Smooth muscle cell (in vitro differentiated cells): ENCODE measurements around the gene RAD51C. TPM values are rescaled to one million over a fixed set of nuclear protein-coding genes. Genes with fewer than 3 reads are reported as not detected.

Experiments used
- DNase-seq: peaks from one replicate; lab custom pipeline; 2025; ENCODE audit not compliant: unreplicated experiment; lab: John Stamatoyannopoulos, UW
- H2AFZ ChIP-seq: fragments of 200-600 bp; sonication (generic); 2 replicates; pipeline ENCODE4 v1.6.0; 2016; ENCODE audit warnings: antibody characterized with exemption, low read depth, mild to moderate bottlenecking
- H3F3A ChIP-seq: fragments of 200-600 bp; sonication (generic); 2 replicates; pipeline ENCODE4 v1.6.0; 2017; ENCODE audit warnings: antibody characterized with exemption, low read depth
- H3K27ac ChIP-seq: fragments of 200-600 bp; sonication (generic); 2 replicates; pipeline ENCODE4 v1.5.1; 2016; ENCODE audit warnings: low read depth, mild to moderate bottlenecking
- H3K27me3 ChIP-seq: fragments of 200-600 bp; sonication (generic); 2 replicates; pipeline ENCODE4 v1.6.1; 2016; ENCODE audit warnings: low read depth, mild to moderate bottlenecking
- H3K36me3 ChIP-seq: fragments of 200-600 bp; sonication (generic); 2 replicates; pipeline ENCODE4 v1.5.1; 2016; ENCODE audit warnings: low read depth
- H3K4me1 ChIP-seq: fragments of 200-600 bp; sonication (generic); 2 replicates; pipeline ENCODE4 v1.5.1; 2016; ENCODE audit warnings: low read depth
- H3K4me2 ChIP-seq: fragments of 200-600 bp; sonication (generic); 2 replicates; pipeline ENCODE4 v1.6.0; 2016; ENCODE audit warnings: mild to moderate bottlenecking
- H3K4me3 ChIP-seq: fragments of 200-600 bp; sonication (generic); 2 replicates; pipeline ENCODE4 v1.5.1; 2016; ENCODE audit warnings: mild to moderate bottlenecking
- H3K79me2 ChIP-seq: fragments of 200-600 bp; sonication (generic); 2 replicates; pipeline ENCODE4 v1.6.0; 2016; ENCODE audit warnings: low read depth, mild to moderate bottlenecking
- H3K9ac ChIP-seq: fragments of 200-600 bp; sonication (generic); 2 replicates; pipeline ENCODE4 v1.6.0; 2016; ENCODE audit warnings: low read depth
- H3K9me3 ChIP-seq: fragments of 200-600 bp; sonication (generic); replicated peaks from 2 replicates; pipeline ENCODE4 v1.5.1; 2016; ENCODE audit warnings: low read depth
- H4K20me1 ChIP-seq: fragments of 200-600 bp; sonication (generic); 2 replicates; pipeline ENCODE4 v1.6.0; 2016; ENCODE audit warnings: low read depth
- CTCF ChIP-seq: fragments of 200-600 bp; sonication (generic); IDR thresholded peaks from 2 replicates; pipeline ENCODE4 v1.5.1; 2017; ENCODE audit warnings: borderline replicate concordance, mild to moderate bottlenecking, antibody characterized with exemption; ENCODE audit not compliant: insufficient read depth, poor library complexity, severe bottlenecking
- WGBS: methylation state at CpG from one replicate; pipeline ENCODE4 v1.1.7; 2016; ENCODE audit warnings: low lambda C conversion rate; 5-methylcytosine and 5-hydroxymethylcytosine counted together
- polyA plus RNA-seq: library from polyadenylated mRNA; unstranded; fragments of >200 nt; fragmentation: Nextera tagmentation; extraction: Ambion mirVana; gene quantifications from 2 replicates; pipeline ENCODE4 v1.2.1, GENCODE V29; 2016
- total RNA-seq: library from RNA; depleted of rRNA; stranded (reverse); fragments of >200 nt; gene quantifications from 2 replicates; pipeline ENCODE4 v1.2.3, GENCODE V29; 2014

The RAD51C gene
- total and polyA plus RNA-seq, 2 experiments from 2014 or later, result 20.9 to 27.1 TPM

DNA sequence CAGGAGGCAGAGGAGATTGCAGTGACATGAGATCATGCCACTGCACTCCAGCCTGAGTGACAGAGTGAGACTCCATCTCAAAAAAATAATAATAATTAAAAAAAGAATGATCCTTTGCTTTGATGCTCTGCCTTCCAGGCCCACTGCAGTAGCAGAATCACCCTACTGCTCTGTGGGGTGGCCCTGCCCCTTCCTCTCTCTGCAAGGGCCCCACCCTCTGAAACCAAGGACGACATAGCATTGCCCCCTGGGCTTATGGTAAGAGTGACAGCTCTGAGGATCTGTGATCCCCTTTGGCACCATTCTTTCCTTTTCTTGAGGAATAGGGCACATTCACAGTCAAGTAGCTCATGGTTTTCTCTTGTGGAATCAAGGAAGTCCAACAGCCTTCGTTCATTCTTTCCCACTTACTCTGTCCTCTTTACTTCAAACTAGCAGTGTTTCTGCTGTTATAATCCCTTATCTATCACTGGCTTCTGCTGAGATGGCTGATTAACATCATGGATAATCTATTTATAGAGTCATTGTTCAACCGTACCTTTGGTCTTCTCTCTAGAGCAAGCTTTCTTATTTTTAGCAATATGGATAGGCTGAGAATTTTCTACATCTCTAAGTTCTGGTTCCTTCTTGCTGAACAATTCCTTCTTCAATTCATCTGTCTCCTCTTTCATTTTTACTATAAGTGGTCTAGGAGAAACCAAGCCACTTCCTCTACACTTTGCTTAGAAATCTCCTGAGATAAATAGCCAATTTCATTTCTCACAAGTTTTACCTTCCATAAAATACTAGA lies 14.1 kb downstream of the RAD51C start:
- H3K27me3 ChIP-seq, result no peaks in the 10 kb centered on the region
- no peak overlapping the region for H2AFZ ChIP-seq
- H3K4me1 ChIP-seq, result peaks cover 9% of the 10 kb centered on the region
- H4K20me1 ChIP-seq, result no peaks in the 10 kb centered on the region
- no peak overlapping the region for H3K9ac ChIP-seq
- no peak for DNase-seq
- no peak for TF ChIP-seq CTCF
- no peaks in the 10 kb centered on the region for H3K79me2 ChIP-seq
- no peaks in the 10 kb centered on the region for H3F3A ChIP-seq
- H3K4me3 ChIP-seq, result no peak overlapping the region
- H3K36me3 ChIP-seq, result no peaks in the 10 kb centered on the region
- 78% methylated on average over 3 of the region's 3 CpGs for WGBS
- H3K9me3 ChIP-seq, result no peaks in the 10 kb centered on the region
- no peak overlapping the region for H3K27ac ChIP-seq
- no peak overlapping the region for H3K4me2 ChIP-seq

DNA sequence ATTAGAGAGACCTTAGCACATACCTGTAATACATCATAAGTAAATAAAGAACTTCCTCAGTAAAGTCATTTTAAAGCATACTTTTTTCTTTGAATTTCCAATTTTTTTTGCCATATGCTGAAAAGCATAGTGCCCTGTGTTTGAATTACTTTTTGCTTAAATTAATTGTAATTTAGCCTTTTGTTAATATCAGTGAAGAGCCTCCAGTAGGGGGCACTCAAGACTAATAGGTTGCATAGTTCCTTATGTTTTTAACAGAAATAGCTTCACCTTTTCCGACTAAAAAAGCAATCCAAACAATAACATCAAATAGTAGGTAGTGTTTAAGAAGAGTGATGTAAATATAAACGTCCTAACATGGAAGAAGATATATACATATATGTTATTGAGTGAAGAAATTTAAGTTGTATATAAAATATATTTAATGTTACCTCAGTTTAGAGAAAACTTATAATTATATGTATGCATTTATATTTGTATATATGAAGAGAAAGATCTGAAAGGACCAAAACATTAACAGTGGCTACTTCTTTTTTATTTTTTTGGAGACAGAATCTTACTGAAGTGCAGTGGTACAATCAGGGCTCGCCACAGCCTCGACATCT lies 18.6 kb downstream of the RAD51C start:
- WGBS, result 57% methylated on average over 4 of the region's 4 CpGs
- DNase-seq, result no peak

GRCh38 chr17:58722274-58722673 lies 29.9 kb downstream of the RAD51C start:
- TF ChIP-seq CTCF, result no peak
- Histone ChIP-seq H3K9me3 (no peaks in the 10 kb centered on the region), H3K4me1 (no peaks in the 10 kb centered on the region), H3K4me2 (no peak overlapping the region), H4K20me1 (no peaks in the 10 kb centered on the region), H3K9ac (no peak overlapping the region), H3K27me3 (no peaks in the 10 kb centered on the region), H2AFZ (no peak overlapping the region), H3K27ac (no peak overlapping the region), H3K36me3 (no peaks in the 10 kb centered on the region), H3K79me2 (no peaks in the 10 kb centered on the region), H3F3A (no peaks in the 10 kb centered on the region), H3K4me3 (no peak overlapping the region)
- 92% methylated on average over 1 of the region's 1 CpG for WGBS
- DNase-seq, result no peak

More for the DNA sequence above, 18.6 kb downstream of the RAD51C start:
- H3K4me3 ChIP-seq, result no peak overlapping the region
- H3F3A ChIP-seq, result no peaks in the 10 kb centered on the region
- no peaks in the 10 kb centered on the region for H3K36me3 ChIP-seq
- no peaks in the 10 kb centered on the region for H3K9me3 ChIP-seq
- no peaks in the 10 kb centered on the region for H4K20me1 ChIP-seq
- H3K4me2 ChIP-seq, result no peak overlapping the region
- H3K27ac ChIP-seq, result no peak overlapping the region
- H2AFZ ChIP-seq, result no peak overlapping the region
- no peaks in the 10 kb centered on the region for H3K4me1 ChIP-seq
- TF ChIP-seq CTCF, result peak; percentile 87
- H3K79me2 ChIP-seq, result no peaks in the 10 kb centered on the region
- H3K27me3 ChIP-seq, result no peaks in the 10 kb centered on the region
- H3K9ac ChIP-seq, result no peak overlapping the region

DNA sequence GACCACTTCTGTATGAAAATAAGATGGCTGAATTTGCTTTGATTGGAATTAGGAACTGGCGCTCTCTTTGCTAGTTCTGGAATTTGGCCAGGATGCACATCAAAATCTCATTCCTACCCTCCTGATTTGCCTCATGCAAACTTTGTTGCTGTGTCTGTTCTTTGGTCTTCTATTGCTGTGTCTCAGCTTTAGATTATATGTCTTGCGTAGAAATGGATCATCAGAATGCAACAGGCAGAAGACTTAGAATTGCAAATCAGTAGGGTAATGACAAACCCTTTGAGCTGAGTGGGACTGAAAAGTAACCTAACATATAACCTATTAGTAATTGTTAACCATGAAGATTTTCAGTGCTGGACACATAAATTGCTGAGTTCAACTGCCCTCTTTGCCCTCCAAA lies 30.3 kb downstream of the RAD51C start:
- TF ChIP-seq CTCF, result no peak
- H3K4me3 ChIP-seq, result no peak overlapping the region
- no peak for DNase-seq
- H3K27ac ChIP-seq, result no peak overlapping the region
- H3F3A ChIP-seq, result no peaks in the 10 kb centered on the region
- H4K20me1 ChIP-seq, result no peaks in the 10 kb centered on the region
- no peak overlapping the region for H3K9ac ChIP-seq
- no peak overlapping the region for H3K4me2 ChIP-seq
- H3K4me1 ChIP-seq, result no peaks in the 10 kb centered on the region
- H3K79me2 ChIP-seq, result no peaks in the 10 kb centered on the region
- 100% methylated on average over 2 of the region's 2 CpGs for WGBS
- no peaks in the 10 kb centered on the region for H3K36me3 ChIP-seq
- no peaks in the 10 kb centered on the region for H3K27me3 ChIP-seq
- no peak overlapping the region for H2AFZ ChIP-seq
- H3K9me3 ChIP-seq, result no peaks in the 10 kb centered on the region
